Pulmonary artery endothelial cell (primary cell): ENCODE measurements around the gene ISG15. TPM values are rescaled to one million over a fixed set of nuclear protein-coding genes. Genes with fewer than 3 reads are reported as not detected.

Experiments used
- DNase-seq: peaks from one replicate; pipeline ENCODE4 v3.0.0-alpha.2; 2011; ENCODE audit warnings: low read depth, low spot score
- total RNA-seq: library from RNA; depleted of rRNA; stranded (reverse); fragments of >200 nt; gene quantifications from 2 replicates; pipeline ENCODE4 v1.2.3, GENCODE V29; 2014

Gene ISG15
- 96.4 and 121 TPM in 2 replicates for total RNA-seq

DNA sequence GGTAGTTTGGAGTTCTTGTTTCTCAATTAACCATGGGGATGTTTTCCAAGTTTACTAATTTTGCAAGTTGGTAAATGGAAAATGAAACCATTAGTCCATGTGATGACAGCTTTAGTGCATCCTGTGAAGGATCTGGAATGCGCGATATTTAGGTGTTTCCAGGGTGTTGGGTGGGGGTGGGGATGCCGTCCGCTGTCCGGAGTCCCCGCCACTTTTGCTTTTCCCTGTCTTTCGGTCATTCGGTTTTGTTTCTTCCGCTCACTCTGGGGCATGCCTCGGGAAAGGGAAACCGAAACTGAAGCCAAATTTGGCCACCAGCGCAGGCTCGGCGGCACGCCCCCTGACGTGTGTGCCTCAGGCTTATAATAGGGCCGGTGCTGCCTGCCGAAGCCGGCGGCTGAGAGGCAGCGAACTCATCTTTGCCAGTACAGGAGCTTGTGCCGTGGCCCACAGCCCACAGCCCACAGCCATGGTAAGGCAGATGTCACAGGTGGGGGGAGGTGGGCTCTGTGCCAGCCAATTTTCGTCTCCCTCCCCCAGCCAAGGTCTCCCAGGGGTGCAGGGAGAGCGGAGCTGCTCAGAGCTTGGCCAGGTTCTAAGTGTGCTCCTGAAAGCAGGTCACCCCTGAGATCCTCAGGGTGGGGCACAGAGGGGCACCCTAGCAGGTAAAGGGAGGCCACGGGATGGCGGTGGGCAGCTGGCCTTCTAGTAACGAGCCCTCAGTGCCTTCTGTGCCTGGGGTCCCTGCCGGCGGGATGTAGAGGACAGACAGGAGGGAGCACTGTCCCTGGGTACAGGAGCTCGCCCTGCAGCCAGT is at the start of gene ISG15:
TSS of gene ISG15 (plus strand) at position 393 of the 817 bp plus-strand sequence. CDS start at position 470, 77 bp downstream.
- DNase-seq: no peak

DNA sequence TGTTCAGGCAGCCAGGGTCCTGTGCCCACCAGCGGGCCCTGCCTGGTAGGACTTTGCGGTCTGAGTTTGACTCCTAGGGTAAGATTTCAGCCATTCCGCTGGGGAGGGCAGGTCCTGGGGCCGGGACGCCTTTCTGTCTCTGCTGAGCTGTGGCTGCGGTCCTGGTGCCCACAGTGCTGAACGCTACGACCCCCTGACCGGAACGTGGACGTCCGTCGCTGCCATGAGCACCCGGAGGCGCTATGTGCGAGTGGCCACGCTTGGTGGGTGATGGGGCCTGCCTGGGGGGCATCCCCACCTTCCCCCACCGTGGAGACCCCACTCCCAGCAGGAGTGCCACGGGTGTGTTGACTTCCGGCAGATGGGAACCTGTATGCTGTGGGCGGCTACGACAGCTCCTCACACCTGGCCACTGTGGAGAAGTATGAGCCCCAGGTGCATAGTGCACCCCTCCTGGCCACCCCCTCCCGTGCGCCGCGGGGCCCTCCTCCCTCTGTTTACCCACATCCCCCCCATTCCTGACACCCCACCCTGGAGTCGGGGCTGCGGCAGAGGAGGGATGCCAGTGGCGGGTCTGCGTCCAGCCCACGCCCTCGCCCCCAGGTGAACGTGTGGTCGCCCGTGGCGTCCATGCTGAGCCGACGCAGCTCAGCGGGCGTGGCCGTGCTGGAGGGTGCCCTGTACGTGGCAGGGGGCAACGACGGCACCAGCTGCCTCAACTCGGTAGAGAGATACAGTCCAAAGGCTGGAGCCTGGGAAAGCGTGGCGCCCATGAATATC is 49.4 kb upstream of the ISG15 start:
- no peak for DNase-seq

DNA sequence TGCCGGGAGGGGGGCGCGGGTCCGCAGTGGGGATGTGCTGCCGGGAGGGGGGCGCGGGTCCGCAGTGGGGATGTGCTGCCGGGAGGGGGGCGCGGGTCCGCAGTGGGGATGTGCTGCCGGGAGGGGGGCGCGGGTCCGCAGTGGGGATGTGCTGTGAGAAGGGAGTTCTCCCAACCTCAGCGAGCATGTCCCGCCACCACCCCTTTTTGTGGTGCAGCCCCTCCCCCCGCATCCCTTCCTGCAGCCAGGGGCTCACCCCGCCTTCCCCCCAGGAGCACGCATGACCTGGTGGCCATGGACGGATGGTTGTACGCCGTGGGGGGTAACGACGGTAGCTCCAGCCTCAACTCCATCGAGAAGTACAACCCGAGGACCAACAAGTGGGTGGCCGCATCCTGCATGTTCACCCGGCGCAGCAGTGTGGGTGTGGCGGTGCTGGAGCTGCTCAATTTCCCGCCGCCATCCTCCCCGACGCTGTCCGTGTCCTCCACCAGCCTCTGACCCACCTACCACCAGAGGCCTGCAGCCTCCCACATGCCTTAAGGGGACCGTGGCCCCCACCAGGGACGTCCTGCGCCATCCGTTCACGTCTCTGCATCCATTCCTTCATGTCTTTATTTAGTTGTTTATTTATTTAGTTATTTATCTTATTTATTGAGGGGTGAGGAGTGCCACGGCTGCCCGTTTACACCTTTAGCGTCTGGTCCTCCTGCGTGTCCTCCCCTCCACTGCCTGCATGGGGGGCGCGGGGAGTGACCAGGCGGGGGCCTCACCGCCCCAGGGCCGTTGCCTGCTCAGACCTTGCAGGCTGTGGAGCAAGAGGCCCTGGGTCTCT is 48.4 kb upstream of the ISG15 start:
- DNase-seq: no peak

DNA sequence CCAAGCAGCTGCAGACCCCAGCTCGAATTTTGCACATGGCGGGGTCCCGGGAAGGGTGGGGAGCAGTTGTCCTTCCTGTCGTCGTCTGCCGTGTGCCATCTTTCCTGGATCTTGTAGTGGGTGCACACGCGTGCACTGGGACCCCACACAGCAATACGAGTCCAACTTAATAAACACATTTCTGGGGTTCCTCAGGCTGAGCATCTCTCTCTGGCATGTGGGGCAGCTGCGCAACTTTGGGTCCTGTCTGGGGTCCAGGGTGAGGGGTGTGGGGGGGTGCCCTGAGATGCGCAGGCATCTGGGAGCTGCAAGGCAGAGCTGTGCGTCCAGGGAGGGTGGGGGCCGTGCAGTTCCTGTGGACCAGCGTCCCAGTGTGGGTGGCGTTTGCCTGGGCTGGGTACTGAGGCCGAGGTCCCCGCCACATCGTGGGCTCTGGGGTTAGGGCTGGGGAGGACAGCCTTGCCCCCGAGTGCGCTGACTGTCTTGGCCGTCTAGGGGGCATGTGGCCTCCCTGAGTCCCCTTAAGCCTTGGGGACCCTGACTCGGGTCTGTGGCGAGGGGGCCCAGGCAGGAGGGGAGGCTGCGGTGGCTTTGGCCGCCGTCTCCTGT is 47.7 kb upstream of the ISG15 start:
- DNase-seq: no peak

DNA sequence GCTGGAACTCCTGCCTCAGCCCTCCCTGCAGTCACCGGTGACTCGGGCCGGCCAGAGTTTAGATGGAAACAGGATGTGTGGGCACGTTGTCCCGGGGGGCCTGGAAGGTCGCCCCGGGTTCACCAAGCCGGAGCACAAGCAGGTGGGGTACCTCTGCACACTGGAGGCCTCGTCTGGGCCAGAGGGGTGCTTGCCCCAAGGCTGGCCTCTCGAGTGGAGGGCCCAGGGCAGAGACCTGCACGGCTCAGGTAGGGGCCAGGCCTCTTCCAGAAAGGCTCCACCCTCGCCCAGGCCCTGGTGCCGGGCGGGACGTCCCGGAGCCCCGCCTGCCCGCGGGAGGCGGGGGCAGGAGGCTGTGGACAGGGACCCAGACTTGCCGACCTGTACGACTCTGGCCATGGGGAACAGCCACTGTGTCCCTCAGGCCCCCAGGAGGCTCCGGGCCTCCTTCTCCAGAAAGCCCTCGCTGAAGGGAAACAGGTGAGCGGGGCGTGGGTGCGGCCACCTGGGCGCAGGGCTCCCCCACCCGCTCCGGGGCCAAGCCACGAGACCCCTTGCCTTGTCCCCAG is 47.1 kb upstream of the ISG15 start, which contains the start of gene PLEKHN1:
TSS of gene PLEKHN1 (plus strand) at position 348 of the 569 bp plus-strand sequence. CDS start at position 398, 50 bp downstream.
- no peak for DNase-seq

DNA sequence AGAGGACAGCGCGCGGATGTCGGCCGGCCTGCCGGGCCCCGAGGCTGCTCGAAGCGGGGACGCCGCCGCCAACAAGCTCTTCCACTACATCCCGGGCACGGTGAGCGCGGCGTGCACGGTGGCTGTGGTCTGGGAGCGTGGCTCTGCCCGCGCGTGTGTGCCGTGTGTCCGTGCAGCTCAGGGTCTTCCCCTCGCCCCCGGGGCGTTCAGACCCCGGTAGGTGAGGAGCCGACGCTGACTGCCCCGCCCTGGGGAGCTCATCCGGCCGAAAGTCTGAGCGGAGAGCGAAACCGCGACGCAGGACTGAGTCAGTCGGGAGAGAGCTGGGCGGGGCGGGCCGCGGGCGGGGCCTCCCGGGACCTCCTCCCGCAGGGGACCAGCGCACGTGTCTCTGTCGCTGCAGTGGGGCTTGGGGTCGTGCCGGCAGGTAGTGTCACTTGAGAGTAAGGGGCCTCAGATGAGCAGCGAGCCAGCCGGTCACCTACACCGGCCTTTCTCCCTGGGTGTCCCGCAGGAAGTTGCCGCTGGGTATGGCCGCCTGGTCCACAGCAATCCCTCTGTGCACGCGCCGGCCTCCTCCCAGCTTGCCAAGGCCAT is 46.5 kb upstream of the ISG15 start:
- no peak for DNase-seq

DNA sequence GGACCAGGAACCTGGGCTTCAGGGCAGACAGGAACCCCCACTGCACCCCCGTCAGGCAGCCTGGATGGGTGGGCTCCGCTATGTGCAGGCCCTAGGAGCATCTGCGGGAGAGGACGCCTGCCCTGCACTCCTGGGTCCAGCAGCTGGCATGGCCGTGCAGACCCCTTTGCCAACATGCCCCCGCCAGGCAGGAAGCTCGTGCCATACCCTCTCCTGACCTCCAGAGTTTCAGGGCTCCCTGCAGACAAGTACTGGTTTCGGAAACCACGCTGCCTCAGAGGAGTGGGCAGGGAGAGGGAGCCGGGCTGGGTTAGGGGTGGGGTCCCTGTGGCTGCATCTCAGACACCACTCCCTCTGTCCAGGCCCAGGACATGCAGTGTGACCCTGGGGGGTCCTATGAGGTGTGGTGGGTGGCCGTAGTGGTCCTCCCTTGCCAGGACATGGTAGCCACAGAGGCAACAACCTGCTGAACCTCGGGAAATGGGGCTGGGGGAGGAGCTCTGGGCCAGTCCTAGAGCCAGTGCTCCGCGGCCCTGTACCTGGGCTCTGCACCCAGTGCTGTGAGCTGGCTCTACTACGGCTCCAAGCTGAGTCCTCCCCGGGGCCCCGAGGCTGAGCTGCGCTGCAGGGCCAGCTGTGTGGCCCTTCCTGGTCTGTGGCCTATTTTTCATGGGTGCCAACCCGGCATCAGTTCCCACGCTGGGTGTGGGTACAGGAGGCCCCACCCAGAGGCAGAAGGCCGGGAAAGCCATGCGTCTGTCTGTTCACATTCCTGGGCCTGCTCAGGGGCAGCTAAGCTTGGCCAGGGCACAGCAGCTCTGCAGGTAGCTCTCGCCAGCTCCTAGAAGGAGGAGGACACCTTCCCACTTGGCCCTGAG is 45.6 kb upstream of the ISG15 start:
- DNase-seq: no peak

DNA sequence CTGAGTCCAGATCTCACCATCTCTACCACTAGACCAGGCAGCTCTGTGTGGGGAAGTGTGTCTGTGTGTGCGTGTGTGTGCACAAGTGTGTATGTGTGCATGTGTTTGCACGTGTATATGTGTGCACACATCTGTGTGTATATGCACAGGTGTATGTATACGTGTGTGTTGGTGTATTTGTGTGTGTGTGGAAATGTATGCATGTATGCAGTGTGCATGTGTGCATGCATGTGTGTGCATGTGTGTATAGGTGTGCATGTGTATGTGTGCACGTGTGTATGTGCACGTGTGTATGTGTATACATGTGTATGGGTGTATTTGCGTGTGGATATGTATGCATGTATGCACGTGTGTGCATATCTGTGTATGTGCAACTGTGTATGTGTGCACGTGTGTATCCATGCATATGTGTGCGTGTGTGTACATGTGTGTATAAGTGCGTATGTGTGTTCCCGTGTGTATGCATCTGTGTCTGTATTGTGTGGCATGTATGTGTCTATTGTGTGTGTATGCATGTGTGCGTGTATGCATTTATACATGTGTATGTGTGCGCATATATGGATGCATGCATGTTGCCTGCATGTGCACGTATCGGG is 43.9 kb upstream of the ISG15 start:
- DNase-seq: no peak

DNA sequence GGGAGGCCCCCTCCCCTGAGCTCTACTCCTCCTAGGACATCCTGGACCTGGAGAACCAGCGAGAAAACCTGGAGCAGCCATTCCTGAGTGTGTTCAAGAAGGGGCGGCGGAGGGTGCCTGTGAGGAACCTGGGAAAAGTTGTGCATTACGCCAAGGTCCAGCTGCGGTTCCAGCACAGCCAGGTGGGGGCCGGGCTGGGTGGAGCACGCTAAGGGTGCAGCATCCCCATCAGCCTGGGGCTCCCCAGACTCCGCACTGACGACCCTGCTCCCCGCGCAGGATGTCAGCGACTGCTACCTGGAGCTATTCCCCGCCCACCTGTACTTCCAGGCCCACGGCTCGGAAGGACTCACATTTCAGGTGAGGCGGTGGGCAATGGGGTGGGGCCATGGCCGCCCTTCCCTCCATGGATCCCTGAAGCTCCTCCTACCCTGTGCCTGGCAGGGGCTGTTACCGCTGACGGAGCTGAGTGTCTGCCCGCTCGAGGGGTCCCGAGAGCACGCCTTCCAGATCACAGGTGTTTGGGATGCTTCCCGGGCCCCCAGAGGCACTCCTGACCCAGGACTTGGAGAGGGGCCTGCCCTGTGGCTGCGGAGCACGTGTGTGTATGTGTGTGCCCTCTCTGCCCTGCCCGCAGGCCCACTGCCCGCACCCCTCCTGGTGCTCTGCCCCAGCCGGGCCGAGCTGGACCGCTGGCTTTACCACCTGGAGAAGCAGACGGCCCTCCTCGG is 42.9 kb upstream of the ISG15 start:
- DNase-seq: no peak

DNA sequence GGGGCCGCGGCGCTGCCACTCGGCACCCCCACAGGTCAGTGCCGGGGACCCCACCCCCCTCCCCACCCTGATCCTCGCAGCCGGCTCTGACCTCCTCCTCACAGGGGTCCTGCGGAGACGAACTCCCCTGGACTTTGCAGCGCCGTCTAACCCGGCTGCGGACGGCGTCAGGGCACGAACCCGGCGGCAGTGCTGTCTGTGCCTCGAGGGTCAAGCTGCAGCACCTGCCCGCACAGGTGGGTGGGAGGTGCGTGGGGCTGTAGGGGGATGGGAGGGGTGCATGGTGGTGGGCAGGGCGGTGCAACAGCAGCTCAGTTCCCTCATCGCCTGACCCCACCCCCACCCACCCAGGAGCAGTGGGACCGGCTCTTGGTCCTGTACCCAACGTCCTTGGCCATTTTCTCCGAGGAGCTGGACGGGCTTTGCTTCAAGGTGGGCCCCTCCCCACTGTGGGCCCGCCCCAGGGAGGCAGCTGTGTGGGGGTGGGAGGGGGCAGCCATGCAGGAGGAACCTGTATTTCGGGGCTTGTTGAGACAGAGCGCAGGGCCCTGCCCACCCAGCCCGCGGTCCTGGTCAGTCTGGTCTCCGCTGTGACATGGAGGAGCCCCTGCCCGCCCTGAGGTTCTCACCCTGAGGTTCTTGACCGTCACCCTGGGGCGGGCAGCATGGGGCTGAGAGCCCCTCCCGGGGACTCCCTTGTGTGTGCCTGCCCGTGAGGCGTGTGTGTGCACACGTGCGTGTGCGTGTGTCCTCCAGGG is 42.1 kb upstream of the ISG15 start:
- DNase-seq: no peak

DNA sequence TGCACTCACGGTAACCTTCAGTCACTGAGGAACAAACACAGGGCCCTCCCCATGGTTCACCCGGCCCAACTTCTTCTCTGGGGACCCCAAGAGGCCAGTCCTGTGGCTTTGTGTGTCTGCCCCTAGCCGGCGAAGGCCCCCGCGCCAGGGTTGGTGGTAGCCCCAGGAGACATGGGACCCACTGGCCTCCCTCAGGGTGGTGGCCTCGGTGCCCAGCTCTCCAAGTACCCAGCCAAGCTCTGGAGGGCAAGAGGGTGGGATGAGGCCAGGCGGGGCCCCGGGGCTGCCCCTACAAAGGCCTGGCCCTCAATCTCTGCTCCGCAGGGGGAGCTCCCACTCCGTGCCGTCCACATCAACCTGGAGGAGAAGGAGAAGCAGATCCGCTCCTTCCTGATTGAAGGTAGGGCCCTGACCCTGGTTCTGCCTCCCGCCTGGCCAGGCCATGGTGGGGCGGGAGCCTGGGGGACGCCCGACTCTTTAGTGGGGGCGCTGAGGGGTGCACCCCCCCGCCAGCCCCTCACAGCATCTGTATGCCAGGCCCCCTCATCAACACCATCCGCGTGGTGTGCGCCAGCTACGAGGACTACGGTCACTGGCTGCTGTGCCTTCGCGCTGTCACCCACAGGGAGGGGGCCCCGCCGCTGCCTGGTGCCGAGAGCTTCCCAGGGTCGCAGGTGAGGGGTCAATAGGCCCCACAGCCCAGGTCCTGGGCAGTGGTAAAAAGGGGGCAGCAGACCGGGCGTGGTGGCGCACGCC is 41.4 kb upstream of the ISG15 start:
- DNase-seq: no peak

DNA sequence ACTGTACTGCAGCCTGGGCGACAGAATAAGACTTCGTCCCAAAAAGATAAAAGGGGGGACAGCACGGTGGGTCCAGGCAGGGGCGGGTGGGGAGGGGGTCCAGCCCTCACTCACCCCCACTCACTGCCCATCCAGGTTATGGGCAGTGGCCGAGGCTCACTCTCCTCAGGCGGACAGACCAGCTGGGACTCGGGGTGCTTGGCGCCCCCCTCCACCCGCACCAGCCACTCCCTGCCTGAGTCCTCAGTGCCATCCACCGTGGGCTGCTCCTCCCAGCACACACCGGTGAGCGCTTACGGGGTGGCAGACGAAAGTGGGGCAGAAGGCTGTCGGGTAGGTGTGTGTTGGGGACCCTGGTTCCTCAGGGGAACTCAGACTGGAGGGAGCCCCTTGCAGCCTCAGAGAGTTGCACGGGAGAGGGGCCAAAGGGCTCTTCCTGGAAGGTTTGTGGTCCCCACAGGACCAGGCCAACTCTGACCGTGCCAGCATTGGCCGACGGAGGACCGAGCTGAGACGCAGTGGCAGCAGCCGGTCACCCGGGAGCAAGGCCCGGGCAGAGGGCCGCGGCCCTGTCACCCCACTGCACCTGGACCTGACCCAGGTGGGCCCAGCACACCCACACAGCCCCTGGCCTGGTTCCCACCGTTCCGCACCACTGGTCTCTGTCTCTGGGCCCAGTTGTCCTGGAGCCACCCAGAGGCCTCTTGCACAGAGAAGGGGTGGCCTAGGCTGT is 40.4 kb upstream of the ISG15 start:
- DNase-seq: no peak

DNA sequence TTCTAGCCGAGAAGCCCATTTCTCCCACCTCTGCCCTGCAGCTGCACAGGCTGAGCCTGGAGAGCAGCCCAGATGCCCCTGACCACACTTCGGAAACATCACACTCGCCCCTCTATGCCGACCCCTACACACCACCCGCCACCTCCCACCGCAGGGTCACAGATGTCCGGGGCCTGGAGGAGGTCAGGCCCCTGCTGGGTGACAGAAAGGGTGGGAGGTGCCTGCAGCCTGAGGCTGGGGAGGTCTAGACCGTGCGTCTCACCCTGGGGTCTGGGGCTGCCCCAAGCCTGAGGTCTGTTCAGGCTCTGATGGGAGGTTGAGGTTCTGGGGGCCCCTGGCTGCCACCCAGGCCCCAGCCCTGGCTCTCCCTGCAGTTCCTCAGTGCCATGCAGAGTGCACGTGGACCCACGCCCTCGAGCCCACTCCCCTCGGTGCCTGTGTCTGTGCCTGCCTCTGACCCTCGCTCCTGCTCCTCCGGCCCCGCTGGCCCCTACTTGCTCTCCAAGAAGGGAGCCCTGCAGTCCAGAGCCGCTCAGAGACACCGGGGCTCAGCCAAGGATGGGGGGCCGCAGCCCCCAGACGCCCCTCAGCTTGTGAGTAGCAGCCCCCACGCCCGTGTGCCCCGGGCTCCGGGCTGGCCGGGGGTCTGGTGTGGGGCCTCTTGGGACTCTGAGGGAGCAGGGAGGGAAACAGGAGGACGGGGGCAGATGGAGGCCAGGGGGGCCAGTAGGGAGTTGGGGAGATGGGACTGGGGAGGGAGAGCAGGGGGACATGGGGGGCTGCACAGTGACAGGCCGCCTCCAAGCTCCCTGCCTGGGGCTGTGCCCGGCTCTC is 39.6 kb upstream of the ISG15 start:
- DNase-seq: no peak

DNA sequence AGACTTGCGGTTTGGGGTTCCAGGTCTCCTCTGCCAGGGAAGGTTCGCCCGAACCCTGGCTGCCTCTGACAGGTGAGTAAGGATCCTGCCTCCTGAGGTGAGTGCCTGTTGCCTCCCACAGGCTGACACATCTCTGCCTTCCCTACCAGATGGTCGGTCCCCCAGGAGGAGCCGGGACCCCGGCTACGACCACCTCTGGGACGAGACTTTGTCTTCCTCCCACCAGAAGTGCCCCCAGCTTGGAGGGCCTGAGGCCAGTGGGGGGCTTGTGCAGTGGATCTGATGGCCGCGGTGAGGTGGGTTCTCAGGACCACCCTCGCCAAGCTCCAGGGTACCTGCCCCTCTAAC is 39.0 kb upstream of the ISG15 start:
- DNase-seq: no peak

DNA sequence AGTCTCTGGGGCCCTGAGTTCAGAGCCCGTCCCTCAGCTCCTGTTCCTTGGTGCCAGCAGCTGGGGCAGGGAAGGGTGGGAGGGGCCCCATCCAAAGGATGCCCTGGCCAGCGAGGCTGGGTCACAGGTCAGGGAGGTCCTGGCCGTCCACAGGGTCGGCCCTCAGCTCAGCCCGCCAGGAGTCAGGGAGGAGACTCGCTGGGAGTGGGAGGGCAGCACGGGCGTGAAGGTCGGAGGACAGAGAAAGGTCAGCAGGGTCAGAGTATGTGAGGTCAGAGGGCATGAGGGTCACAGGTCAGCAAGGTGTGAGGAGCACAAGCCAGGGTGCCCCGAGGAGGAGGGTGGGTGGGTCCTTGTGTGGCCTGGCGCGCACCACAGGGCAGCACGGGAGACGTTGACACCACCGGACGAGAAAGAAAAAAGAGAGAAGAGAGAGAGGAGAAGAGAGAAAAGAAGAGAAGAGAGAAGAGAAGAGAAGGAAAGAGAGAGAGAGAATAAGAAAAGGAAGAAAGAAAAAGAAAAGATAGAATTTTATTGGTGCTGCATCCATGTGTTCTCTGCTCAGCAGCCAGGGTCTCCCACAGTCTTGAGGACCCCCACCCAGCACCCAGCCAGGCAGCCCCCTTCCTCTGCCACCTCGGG is 38.5 kb upstream of the ISG15 start:
- no peak for DNase-seq
